ENCODE data around the gene OR6N1.

The OR6N1 gene

DNA sequence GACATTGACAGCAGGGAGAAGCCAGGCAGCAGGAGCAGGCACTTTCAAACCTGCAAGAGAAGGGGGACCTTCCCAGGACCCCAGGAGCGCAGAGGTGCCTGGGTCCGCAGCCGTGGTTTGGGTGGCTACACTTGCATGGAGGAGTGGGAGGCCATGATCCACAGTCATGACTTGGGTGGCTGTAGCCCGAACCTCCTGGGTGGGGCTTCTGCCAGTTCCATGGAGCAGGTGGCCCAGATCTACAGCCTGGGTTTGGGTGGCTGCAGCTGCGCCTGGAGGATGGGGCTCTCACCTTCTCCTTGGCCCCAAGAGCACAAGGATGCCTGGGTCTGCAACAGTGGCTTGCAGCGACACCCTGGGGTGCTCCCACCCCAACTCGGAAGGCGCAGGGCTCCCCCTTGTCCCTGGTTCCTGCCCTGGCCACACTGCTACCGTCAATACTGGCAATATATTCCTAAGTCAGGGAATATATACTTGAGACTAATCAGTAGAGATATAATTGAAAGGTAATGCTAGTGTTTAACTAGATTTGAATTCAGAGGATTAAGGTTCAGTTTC is 19.8 kb downstream of the OR6N1 start:
- DNase-seq (ENCODE audit: low spot score) (no peak), FAIRE-seq (no peak)

DNA sequence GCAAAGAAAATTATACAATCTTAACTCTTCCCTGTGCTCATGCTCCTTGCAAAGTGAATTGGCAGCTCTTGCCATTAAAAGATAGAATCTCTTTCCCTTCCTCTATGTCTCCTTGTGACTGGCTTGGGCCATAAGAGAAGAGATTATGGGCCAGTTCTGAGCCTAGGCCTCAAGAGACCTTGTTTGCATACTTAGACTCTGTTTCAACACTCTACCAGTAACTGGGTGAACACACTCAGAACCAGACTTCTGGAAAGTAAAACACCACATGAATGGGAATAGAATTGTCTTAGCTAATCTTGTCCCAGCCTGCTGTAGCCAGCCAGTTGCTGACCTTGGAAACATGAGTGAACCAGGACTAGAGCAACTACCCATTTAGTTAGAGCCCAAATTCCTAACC is 36.1 kb downstream of the OR6N1 start:
- FAIRE-seq (no peak), DNase-seq (ENCODE audit: low spot score) (no peak)

DNA sequence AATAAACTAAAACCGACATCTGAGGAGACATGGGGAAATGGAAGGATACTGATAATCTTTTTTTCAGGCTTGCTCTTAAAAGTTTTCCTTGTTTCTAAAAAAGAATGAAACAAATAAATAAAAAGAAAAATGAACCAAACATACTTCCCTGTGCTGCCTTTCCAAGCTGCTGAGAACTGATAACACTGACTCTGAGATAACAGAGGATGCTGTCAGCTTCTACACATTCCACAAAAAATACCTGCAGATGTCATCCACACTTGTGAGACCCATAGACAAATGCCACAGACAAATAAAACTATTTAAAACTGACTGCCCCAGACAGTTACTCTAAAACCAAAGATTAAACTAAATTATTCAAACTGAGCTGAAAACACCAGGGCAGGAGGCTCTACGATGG is 39.5 kb downstream of the OR6N1 start:
- no peak for DNase-seq (ENCODE audit: low spot score)
- FAIRE-seq, result no peak

DNA sequence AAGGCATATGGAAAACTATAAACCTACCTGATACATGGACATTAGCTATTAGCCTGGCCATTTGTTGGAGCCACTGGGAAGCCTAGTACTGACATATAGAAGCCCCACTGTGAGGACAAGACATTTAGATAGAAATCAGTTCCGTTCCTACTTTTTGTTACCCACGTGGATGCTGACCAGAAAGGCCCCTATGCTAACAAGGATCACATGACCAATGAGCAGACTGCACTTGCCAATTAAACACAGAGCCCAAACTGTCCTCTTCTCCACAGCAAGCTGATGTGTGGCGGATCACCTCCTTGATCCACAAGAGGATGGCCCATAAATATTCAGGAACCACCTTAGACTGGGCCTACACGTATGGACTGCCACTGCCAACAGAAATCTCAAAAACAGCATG is 40.3 kb downstream of the OR6N1 start:
- DNase-seq (ENCODE audit: low spot score), result no peak
- no peak for FAIRE-seq

DNA sequence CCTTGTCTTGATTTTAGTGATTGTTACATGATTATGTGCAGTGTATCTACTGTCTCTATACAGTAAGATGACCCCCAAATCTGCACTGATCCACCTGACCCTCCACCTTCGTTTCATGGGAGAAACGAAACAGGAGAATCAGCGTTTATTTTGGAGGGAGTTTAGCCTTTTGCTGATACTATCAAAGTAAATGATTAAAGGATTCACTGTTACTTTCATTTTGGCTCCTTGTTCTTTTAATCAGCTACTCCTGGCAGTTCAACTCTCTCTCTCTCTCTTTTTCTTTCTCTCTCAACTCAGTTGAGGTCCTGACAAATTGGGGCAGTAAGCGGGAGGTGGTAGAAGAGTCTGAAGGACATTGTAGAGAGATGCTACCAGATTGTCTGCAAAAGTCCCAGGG is 41.5 kb downstream of the OR6N1 start:
- DNase-seq (ENCODE audit: low spot score) (no peak), FAIRE-seq (no peak)

DNA sequence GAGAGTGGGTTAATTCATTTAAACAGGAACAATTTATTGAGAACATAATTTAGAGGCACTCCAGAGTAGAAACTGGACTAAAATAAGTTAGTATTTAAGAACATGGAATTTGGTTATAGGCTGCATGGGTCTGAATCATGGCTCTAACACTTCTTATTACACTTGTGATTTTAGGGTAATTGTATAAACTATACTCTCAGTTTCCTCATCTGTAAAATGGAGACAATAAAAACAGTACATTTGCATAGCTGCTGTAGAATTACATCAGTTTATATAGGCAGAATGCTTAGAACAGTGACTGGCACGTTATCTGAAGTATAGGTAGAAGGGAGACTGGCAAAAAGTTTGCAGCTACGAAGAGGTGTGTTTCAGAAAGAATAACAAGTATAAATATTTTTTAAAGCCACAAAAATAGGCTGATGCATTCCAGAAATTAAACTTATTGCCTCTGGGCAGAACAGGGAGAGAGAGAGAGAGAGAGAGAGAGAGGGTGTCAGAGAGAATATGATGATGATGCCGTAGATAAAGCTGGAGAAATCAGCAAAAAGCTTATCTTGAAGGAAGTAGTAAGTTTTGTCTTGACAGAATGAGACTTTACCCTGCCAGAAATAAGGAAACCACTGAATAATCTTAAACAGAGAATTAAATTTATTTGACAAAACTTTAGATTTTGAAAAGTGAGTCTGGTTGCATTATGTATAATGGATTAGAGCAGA is 43.3 kb downstream of the OR6N1 start:
- FAIRE-seq (no peak), DNase-seq (ENCODE audit: low spot score) (no peak)

DNA sequence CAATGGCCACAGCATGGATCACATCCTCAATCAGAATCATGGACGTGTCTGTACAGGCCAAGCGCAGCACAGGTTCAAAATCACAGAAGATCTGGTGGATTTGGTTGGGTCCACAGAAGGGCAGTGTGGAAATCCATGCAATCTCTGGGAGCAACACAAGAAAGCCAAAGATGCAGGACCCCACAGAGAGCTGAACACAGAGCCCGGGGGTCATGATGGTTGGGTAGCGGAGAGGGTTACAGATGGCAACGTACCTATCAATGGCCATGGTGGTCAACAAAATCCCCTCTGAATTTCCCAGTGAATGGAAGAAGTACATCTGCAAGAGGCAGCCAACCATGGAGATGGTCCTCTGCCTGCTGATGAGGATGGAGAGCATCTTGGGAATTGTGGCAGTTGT is 47.6 kb downstream of the OR6N1 start:
- no peak for FAIRE-seq

DNA sequence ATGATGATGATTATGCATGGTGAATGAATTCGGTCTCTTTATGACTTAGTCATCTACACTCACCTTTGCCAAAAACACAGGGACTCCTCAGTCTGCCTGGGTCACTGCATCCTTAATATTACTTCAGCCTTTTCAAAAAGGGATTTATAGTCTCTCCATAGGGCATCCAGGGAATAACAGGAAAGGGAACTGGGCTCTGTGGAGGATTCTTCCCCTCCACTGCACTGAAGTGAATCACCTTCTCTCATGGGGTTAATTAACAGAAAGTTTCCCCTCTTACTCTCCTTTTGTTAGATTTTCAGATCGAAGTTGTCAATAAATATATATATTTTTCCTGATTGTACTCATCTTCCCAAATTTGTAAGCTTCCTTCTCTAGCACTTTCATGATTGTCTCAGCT is 51.4 kb downstream of the OR6N1 start, which contains the start of gene OR6K3:
Gene OR6K3 (minus strand): TSS at position 101 of the 400 bp plus-strand sequence. CDS start 2,605 bp downstream, outside the sequence.
- DNase-seq (ENCODE audit: low spot score) (no peak), FAIRE-seq (no peak)

More for the DNA sequence above, 47.6 kb downstream of the OR6N1 start:
- no peak for DNase-seq (ENCODE audit: low spot score)

DNA sequence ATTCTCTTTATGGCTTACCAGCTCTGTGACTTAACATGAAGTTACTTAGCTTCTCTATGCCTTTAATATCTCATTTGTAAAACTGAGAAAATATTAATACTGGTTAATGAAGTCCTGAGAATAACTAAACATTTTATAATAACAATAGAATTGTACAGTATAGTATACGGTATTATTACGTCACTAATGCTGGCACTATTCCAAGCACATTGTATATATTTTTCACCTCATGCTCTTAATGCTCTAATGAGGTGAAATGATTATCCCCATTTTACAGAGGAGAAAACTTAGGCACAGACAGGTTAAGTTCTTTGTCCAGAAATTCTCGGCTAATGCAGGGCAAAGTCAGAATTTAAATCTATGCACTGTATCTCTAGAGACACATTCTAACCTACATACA is 52.3 kb downstream of the OR6N1 start:
- FAIRE-seq (no peak), DNase-seq (ENCODE audit: low spot score) (no peak)

DNA sequence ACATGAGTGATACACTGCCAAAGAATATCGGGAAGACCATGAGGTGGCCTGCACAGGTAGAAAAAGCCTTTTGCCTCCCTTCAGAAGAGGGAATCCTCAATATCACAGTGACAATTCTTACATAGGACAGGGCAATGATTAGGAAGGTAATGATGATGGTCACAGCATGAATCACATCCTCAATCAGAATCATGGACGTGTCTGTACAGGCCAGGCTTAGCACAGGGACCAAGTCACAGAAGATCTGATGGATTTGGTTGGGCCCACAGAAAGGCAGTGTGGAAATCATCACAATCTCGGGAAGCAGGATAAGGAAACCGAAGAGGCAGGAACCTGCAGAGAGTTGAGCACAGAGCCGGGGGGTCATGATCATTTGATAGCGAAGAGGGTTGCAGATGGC is 54.7 kb downstream of the OR6N1 start:
- FAIRE-seq, result no peak
- no peak for DNase-seq (ENCODE audit: low spot score)

DNA sequence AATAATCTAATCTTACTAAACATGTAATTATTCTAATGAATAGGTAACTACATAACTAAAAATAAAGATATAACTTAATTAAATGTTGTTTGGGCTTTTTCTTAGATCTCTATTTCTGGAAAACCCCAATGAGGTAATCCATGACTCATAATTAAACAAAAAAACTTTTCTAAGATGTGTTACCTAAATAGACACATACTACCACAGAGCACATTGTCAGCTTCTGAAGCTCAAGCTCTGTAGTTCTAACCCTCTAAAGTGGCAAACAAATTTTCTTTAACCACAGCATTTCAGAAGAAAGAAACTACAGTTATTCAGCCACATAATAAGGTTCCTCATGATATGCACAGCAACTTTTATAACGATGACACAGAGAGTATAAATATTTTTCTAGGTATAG is 55.7 kb downstream of the OR6N1 start:
- no peak for FAIRE-seq
- DNase-seq (ENCODE audit: low spot score), result no peak

DNA sequence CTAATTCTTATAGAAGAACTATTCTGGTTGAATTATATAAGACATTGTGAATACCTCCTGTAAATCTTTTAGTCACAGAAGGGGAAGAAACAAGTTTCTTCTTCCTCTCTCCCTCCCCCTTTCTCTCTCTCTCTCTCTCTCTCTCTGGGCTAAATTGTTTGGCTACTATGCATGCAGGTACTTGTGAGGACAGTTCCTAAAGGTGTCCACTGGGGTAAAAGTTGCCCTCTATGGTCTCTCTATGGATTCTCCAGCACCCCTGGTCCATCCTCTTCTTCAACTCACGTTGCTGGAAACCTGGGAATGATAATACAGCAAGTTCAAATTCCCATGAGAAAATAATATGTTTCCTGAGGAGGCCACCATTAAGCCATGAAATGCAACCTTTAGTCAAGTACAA is 57.2 kb downstream of the OR6N1 start:
- FAIRE-seq, result no peak
- DNase-seq (ENCODE audit: low spot score), result no peak

All from RCC 7860 (cell line).